Fibroblast of mammary gland (primary cell): ENCODE measurements around the gene CUBN.

ENCODE experiments used
- DNase-seq: peaks from one replicate; pipeline ENCODE4 v3.0.0-alpha.2; 2010; ENCODE audit warnings: low read depth
- H3K4me3 ChIP-seq: 2 replicates; pipeline ENCODE4 v1.5.1; 2011; ENCODE audit warnings: low read depth, mild to moderate bottlenecking, low read length, moderate library complexity; ENCODE audit not compliant: control insufficient read depth
- CTCF ChIP-seq: conservative IDR thresholded peaks from 2 replicates; pipeline ENCODE4 v1.5.1; 2011; ENCODE audit warnings: low read depth, low read length, inconsistent platforms; ENCODE audit not compliant: control insufficient read depth, insufficient read depth

Gene CUBN

DNA sequence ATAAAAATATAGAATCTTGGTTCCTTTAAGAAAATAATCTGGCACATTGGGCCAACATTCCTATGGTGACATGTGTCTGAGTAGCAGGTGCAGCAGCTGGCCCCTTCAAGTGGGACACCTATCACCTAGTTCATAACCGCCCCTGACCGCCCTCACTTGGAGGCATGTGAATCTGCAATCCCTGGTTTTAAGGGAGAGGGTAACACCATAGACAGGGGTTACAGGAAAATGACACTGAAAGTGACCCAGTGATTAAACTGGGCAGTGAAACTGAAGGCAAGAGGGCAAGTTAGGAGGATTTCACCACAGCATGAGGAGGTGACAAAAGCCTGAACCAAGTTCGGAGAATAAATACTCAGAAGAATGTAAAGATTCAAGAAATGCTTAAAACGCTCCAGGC is 313.4 kb downstream of the CUBN start:
- H3K4me3 ChIP-seq = peak overlapping the region; percentile 78
- TF ChIP-seq CTCF = no peak
- no peak for DNase-seq

- no peak for DNase-seq
- H3K4me3 ChIP-seq = no peak overlapping the region
- TF ChIP-seq CTCF = no peak
Measured at GRCh38 chr10:16814012-16814411, 315.6 kb downstream of the CUBN start.

GRCh38 chr10:16812676-16813075 is 316.9 kb downstream of the CUBN start:
- no peak for TF ChIP-seq CTCF
- no peak overlapping the region for H3K4me3 ChIP-seq
- no peak for DNase-seq

- DNase-seq = no peak
Measured at GRCh38 chr10:16811765-16812164, 317.8 kb downstream of the CUBN start.

DNA sequence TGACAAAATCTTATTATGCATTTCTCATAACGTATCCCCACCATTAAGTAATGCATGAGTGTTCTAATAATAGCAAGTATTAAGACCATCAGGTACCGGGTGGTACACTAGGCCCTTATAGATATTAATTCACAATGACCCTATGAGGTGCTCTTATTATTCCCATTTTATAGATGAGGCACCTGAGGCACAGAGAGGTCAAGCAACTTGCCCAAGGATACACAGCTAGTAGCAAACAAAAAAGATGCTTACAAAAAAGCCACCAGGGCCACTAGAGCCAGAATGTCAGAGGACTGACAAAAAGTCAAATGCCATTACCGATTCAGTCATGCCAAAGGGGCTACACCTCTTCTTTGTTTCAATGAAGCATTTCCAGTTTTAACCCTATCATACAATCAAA is 318.3 kb downstream of the CUBN start:
- TF ChIP-seq CTCF = no peak
- no peak for DNase-seq
- H3K4me3 ChIP-seq = no peak overlapping the region

More at GRCh38 chr10:16811765-16812164, 317.8 kb downstream of the CUBN start:
- no peak for TF ChIP-seq CTCF
- no peak overlapping the region for H3K4me3 ChIP-seq

DNA sequence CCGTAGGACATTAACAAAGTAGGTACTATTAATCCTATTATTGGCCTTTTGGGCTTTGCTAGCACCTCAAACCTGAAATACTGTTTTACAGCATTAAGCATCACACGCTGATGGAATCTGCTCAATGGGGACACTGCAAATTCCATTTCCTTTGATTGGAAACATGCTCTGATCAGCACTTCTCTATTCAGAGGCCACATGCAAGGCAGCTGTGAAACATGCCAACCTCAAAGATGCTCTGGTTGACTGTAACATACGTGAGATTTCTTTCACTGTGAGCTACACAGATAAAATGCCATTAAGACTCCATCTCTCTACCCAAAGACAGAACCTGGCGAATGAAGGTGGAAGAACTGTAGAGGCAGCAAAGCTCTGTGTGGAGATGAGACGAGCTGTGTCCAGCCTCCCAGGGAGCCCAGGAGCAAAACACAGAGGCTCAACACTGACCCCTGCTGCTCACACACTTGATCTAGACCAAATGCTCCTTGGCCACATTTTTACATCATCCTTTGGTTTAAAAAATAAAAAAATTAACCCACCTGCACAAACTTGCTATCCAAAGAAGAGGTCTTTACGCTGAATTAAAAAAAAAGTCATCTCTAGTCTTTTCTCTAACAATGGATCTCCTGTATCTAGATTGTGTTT is 320.4 kb downstream of the CUBN start:
- peak; percentile 53 for DNase-seq
- TF ChIP-seq CTCF = peak; percentile 65
- no peak overlapping the region for H3K4me3 ChIP-seq

GRCh38 chr10:16804123-16804522 is 325.5 kb downstream of the CUBN start:
- no peak overlapping the region for H3K4me3 ChIP-seq
- TF ChIP-seq CTCF = no peak
- no peak for DNase-seq
